HEK293 (cell line): ENCODE measurements around the gene COTL1.

Experiments used
- CTCF ChIA-PET: fragments of 350-600 bp; formaldehyde crosslinking; extraction: SDS; loops from one replicate; lab custom pipeline; 2021; ENCODE audit warnings: antibody characterized with exemption; lab: Yijun Ruan, JAX
- POLR2A ChIA-PET: fragments of 300-600 bp; formaldehyde crosslinking; extraction: SDS; loops from one replicate; lab custom pipeline; 2020; ENCODE audit warnings: antibody characterized with exemption, inconsistent platforms; lab: Yijun Ruan, JAX
- H3K27ac ChIP-seq: fragments of 200-500 bp; sonication (Bioruptor generic); 2 replicates; pipeline ENCODE4 v1.5.1; 2014; ENCODE audit warnings: low read depth, low read length, control low read depth, inconsistent platforms; ENCODE audit errors: extremely low read depth
- H3K36me3 ChIP-seq, 2 experiments: fragments of 200-500 bp in 1 of 2; sonication (Bioruptor generic) in 1 of 2; 1 replicate in 1 of 2; 2 replicates in 1 of 2; pipeline ENCODE4 v1.5.1; 2014 to 2017; ENCODE audit warnings: inconsistent platforms in 2 of 2, low read length in 2 of 2; ENCODE audit not compliant: control insufficient read depth in 2 of 2, insufficient read depth in 1 of 2
- H3K4me1 ChIP-seq: fragments of 200-500 bp; sonication (Bioruptor generic); 2 replicates; pipeline ENCODE4 v1.5.1; 2014; ENCODE audit warnings: mild to moderate bottlenecking, low read length, inconsistent platforms; ENCODE audit not compliant: control insufficient read depth, insufficient read depth
- H3K4me3 ChIP-seq: 2 replicates; pipeline ENCODE4 v1.5.1; 2011; ENCODE audit warnings: low read depth, mild to moderate bottlenecking, control low read depth, low read length, moderate library complexity
- H3K9me3 ChIP-seq: fragments of 200-500 bp; sonication (Bioruptor generic); 2 replicates; pipeline ENCODE4 v1.5.1; 2014; ENCODE audit warnings: low read depth, low read length, inconsistent platforms; ENCODE audit not compliant: control insufficient read depth, insufficient read depth
- MZF1 ChIP-seq: fragments of 450-650 bp; formaldehyde crosslinking; IDR thresholded peaks from 2 replicates; pipeline ENCODE4 v1.5.1; 2017; ENCODE audit warnings: missing biosample characterization, missing genetic modification characterization, borderline replicate concordance
- OSR2 ChIP-seq: fragments of 450-650 bp; formaldehyde crosslinking; IDR thresholded peaks from 2 replicates; pipeline ENCODE4 v1.5.1; 2016; ENCODE audit warnings: missing biosample characterization, missing genetic modification characterization
- SCRT2 ChIP-seq: fragments of 450-650 bp; formaldehyde crosslinking; IDR thresholded peaks from 2 replicates; pipeline ENCODE4 v1.5.1; 2016; ENCODE audit warnings: missing biosample characterization, missing genetic modification characterization
- SP2 ChIP-seq: fragments of 450-650 bp; formaldehyde crosslinking; IDR thresholded peaks from 2 replicates; pipeline ENCODE4 v1.5.1; 2016; ENCODE audit warnings: missing biosample characterization, missing genetic modification characterization
- TSHZ1 ChIP-seq: fragments of 450-650 bp; formaldehyde crosslinking; IDR thresholded peaks from 2 replicates; pipeline ENCODE4 v1.5.1; 2016; ENCODE audit warnings: missing biosample characterization, missing genetic modification characterization, borderline replicate concordance
- YY2 ChIP-seq: fragments of 450-650 bp; formaldehyde crosslinking; IDR thresholded peaks from 2 replicates; pipeline ENCODE4 v1.5.1; 2016; ENCODE audit warnings: missing biosample characterization, missing genetic modification characterization
- ZBTB21 ChIP-seq: fragments of 450-650 bp; formaldehyde crosslinking; IDR thresholded peaks from 2 replicates; pipeline ENCODE4 v1.5.1; 2017; ENCODE audit warnings: missing biosample characterization, missing genetic modification characterization
- ZBTB49 ChIP-seq: fragments of 450-650 bp; formaldehyde crosslinking; IDR thresholded peaks from 2 replicates; pipeline ENCODE4 v1.5.1; 2016; ENCODE audit warnings: missing biosample characterization, missing genetic modification characterization, low read depth
- ZFP3 ChIP-seq: fragments of 450-650 bp; formaldehyde crosslinking; IDR thresholded peaks from 2 replicates; pipeline ENCODE4 v1.5.1; 2016; ENCODE audit warnings: low read depth, missing biosample characterization, missing genetic modification characterization
- ZNF133 ChIP-seq: fragments of 450-650 bp; formaldehyde crosslinking; IDR thresholded peaks from 2 replicates; pipeline ENCODE4 v1.5.1; 2016; ENCODE audit warnings: missing biosample characterization, missing genetic modification characterization
- ZNF140 ChIP-seq: fragments of 450-650 bp; formaldehyde crosslinking; IDR thresholded peaks from 2 replicates; pipeline ENCODE4 v1.5.1; 2016; ENCODE audit warnings: missing biosample characterization, missing genetic modification characterization
- ZNF157 ChIP-seq: fragments of 450-650 bp; formaldehyde crosslinking; IDR thresholded peaks from 2 replicates; pipeline ENCODE4 v1.5.1; 2016; ENCODE audit warnings: missing biosample characterization, missing genetic modification characterization
- ZNF169 ChIP-seq: fragments of 450-650 bp; formaldehyde crosslinking; IDR thresholded peaks from 2 replicates; pipeline ENCODE4 v1.5.1; 2016; ENCODE audit warnings: missing biosample characterization, missing genetic modification characterization
- ZNF175 ChIP-seq: fragments of 450-650 bp; formaldehyde crosslinking; IDR thresholded peaks from 2 replicates; pipeline ENCODE4 v1.5.1; 2016; ENCODE audit warnings: missing biosample characterization, missing genetic modification characterization
- ZNF214 ChIP-seq: fragments of 450-650 bp; formaldehyde crosslinking; IDR thresholded peaks from 2 replicates; pipeline ENCODE4 v1.5.1; 2017; ENCODE audit warnings: missing biosample characterization, mild to moderate bottlenecking, missing genetic modification characterization, borderline replicate concordance
- ZNF239 ChIP-seq: fragments of 450-650 bp; formaldehyde crosslinking; IDR thresholded peaks from 2 replicates; pipeline ENCODE4 v1.5.1; 2016; ENCODE audit warnings: missing biosample characterization, missing genetic modification characterization
- ZNF280D ChIP-seq: fragments of 450-650 bp; formaldehyde crosslinking; IDR thresholded peaks from 2 replicates; pipeline ENCODE4 v1.5.1; 2016; ENCODE audit warnings: missing biosample characterization, missing genetic modification characterization
- ZNF350 ChIP-seq: fragments of 450-650 bp; formaldehyde crosslinking; IDR thresholded peaks from 2 replicates; pipeline ENCODE4 v1.5.0; 2017; ENCODE audit warnings: missing biosample characterization, mild to moderate bottlenecking, missing genetic modification characterization
- ZNF366 ChIP-seq: fragments of 450-650 bp; formaldehyde crosslinking; conservative IDR thresholded peaks from 2 replicates; pipeline ENCODE4 v1.5.1; 2016; ENCODE audit warnings: missing biosample characterization, missing genetic modification characterization
- ZNF596 ChIP-seq: fragments of 450-650 bp; IDR thresholded peaks from 2 replicates; pipeline ENCODE4 v1.5.0; 2018; ENCODE audit warnings: missing biosample characterization, mild to moderate bottlenecking, missing genetic modification characterization, moderate library complexity
- ZNF610 ChIP-seq: fragments of 450-650 bp; formaldehyde crosslinking; IDR thresholded peaks from 2 replicates; pipeline ENCODE4 v1.5.1; 2016; ENCODE audit warnings: missing biosample characterization, missing genetic modification characterization, borderline replicate concordance
- ZNF623 ChIP-seq: fragments of 450-650 bp; formaldehyde crosslinking; IDR thresholded peaks from 2 replicates; pipeline ENCODE4 v1.5.1; 2016; ENCODE audit warnings: missing biosample characterization, missing genetic modification characterization
- ZNF645 ChIP-seq: fragments of 450-650 bp; formaldehyde crosslinking; IDR thresholded peaks from 2 replicates; pipeline ENCODE4; 2016; ENCODE audit warnings: missing biosample characterization, missing genetic modification characterization
- ZNF692 ChIP-seq: fragments of 450-650 bp; formaldehyde crosslinking; IDR thresholded peaks from 2 replicates; pipeline ENCODE4 v1.5.1; 2016; ENCODE audit warnings: missing biosample characterization, missing genetic modification characterization
- ZNF701 ChIP-seq: fragments of 450-650 bp; formaldehyde crosslinking; IDR thresholded peaks from 2 replicates; pipeline ENCODE4 v1.5.1; 2016; ENCODE audit warnings: missing biosample characterization, missing genetic modification characterization
- ZNF777 ChIP-seq: fragments of 450-650 bp; formaldehyde crosslinking; IDR thresholded peaks from 2 replicates; pipeline ENCODE4 v1.5.1; 2017; ENCODE audit warnings: missing biosample characterization, missing genetic modification characterization, borderline replicate concordance
- ZNF843 ChIP-seq: fragments of 450-650 bp; formaldehyde crosslinking; IDR thresholded peaks from 2 replicates; pipeline ENCODE4 v1.5.1; 2016; ENCODE audit warnings: missing biosample characterization, missing genetic modification characterization

COTL1 gene

GRCh38 chr16:84609563-84610177, 8.2 kb downstream of the COTL1 start (continued):
- TF ChIP-seq ZNF280D (no peak), ZNF843 (no peak), ZNF239 (tag by site-specific recombination) (no peak), ZNF140 (tag by site-specific recombination) (no peak), ZFP3 (no peak), OSR2 (tag by site-specific recombination) (no peak), ZNF596 (tag by site-specific recombination) (no peak), ZNF157 (no peak)
- TF ChIP-seq, all 188 proteins: peak for 0

GRCh38 chr16:84608282-84608681, 9.6 kb downstream of the COTL1 start:
- H3K9me3 ChIP-seq = no peaks in the 10 kb centered on the region
- peaks cover 0 to 1% of the 10 kb centered on the region in 2 experiments; a peak in 1 of 3 replicates for H3K36me3 ChIP-seq
- H3K4me3 ChIP-seq = no peak overlapping the region
- ChIA-PET POLR2A (interaction anchor here (0.9 kb wide), 1 partner anchor 23 kb away, joined by 3 read pairs; no protein-coding TSS in a partner anchor), CTCF (interaction anchor here (0.9 kb wide), 1 partner anchor 14 kb away, joined by 3 read pairs; no protein-coding TSS in a partner anchor)
- TF ChIP-seq ZNF140 (tag by site-specific recombination) (no peak), ZNF692 (tag by site-specific recombination) (no peak), TSHZ1 (tag by site-specific recombination) (no peak), MZF1 (tag by site-specific recombination) (no peak), ZNF175 (tag by site-specific recombination) (no peak), ZNF610 (no peak), ZNF350 (tag by site-specific recombination) (no peak), ZBTB21 (tag by site-specific recombination) (no peak), ZBTB49 (tag by site-specific recombination) (no peak), ZNF133 (tag by site-specific recombination) (no peak), ZNF169 (tag by site-specific recombination) (no peak), ZNF777 (tag by site-specific recombination) (no peak), SP2 (tag by site-specific recombination) (no peak), ZNF701 (tag by site-specific recombination) (no peak), YY2 (no peak), ZNF366 (tag by site-specific recombination) (no peak), ZNF623 (tag by site-specific recombination) (no peak), SCRT2 (tag by site-specific recombination) (no peak), ZNF645 (no peak), ZNF214 (tag by site-specific recombination) (no peak)
- no peak overlapping the region for H3K27ac ChIP-seq
- H3K4me1 ChIP-seq = no peaks in the 10 kb centered on the region
